Measurements from ENCODE around the gene FLYWCH1. TPM values are rescaled to one million over a fixed set of nuclear protein-coding genes. Genes with fewer than 3 reads are reported as not detected.
A peak's percentile ranks its signal among the peaks of the same experiment; 100 is the strongest.

Gene FLYWCH1
- total RNA-seq, 2 donors from 2014 or later: 31.5 to 37.8 TPM

DNA sequence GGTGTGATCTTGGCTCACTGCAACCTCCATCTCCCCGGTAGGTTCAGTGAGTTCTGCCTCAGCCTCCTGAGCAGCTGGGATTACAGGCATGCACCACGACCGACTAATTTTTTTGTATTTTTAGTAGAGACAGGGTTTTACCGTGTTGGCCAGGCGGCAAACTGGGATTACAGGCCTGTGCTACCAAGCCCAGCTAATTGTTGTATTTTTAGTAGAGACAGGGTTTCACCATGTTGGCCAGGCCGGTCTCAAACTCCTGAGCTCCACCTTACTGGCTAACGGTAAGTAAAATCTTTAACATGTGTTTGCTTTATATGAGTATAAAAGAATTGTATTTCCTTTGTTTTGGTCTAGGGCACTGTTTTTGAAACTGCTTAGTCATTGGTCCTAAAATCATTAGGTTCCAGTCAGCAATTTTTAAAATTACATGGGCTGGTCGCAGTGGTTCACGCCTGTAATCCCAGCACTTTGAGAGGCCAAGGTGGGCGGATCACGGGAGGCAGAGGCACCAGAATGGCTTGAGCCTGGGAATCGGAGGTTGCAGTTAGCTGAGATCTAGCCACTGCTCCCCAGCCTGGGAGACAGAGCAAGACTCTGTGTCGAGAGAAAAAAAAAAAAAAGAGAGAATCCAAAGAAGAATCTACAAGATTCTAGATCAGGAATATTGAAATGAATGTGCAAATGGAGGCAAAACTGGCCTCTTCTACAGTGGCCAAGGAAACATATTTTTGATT is 3.6 kb downstream of the FLYWCH1 start:
- no peaks in the 10 kb centered on the region for H3K27me3 ChIP-seq
- DNase-seq (ENCODE audit: low spot score): no peak
- peaks cover 0 to 16% of the 10 kb centered on the region in 2 donors for H3K4me1 ChIP-seq
- no peak for TF ChIP-seq CTCF (IDR thresholded peaks at IDR 0.05)
- H3K36me3 ChIP-seq: peaks cover 19% of the 10 kb centered on the region
- no peaks in the 10 kb centered on the region for H3K9me3 ChIP-seq
- H3K27ac ChIP-seq: no peak overlapping the region
- no peak overlapping the region for H3K4me3 ChIP-seq

- DNase-seq (ENCODE audit: low spot score): peak; percentile 78
- TF ChIP-seq CTCF (IDR thresholded peaks at IDR 0.05): peak; percentile 89 to 95
- Histone ChIP-seq H3K27me3 (no peaks in the 10 kb centered on the region), H3K9me3 (no peaks in the 10 kb centered on the region), H3K36me3 (peaks cover 17% of the 10 kb centered on the region), H3K4me3 (no peak overlapping the region), H3K27ac (peak overlapping the region; percentile 54 to 60), H3K4me1 (no peaks in the 10 kb centered on the region)
These were observed 8.0 kb downstream of the FLYWCH1 start for GRCh38 chr16:2919511-2920255.

DNA sequence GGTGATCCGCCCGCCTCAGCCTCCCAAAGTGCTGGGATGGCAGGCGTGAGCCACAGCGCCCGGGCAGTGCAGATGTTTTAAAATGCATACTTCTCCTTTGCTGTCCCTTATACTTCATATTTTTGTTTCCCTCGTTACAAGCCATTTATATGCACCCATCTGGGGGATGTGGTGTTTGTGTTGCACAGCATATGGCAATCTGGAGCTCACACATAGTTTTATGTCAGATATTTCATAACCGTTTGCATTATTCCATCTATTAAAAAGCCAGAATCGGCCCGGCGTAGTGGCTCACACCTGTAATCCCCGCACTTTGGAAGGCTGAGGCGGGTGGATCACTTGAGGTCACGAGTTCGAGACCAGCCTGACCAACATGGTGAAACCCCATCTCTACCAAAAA is 11.8 kb downstream of the FLYWCH1 start:
- no peaks in the 10 kb centered on the region for H3K9me3 ChIP-seq
- no peak overlapping the region for H3K4me3 ChIP-seq
- no peak for DNase-seq (ENCODE audit: low spot score)
- peaks cover 5% of the 10 kb centered on the region for H3K36me3 ChIP-seq
- H3K4me1 ChIP-seq: peaks cover 0 to 8% of the 10 kb centered on the region in 2 donors
- H3K27me3 ChIP-seq: no peaks in the 10 kb centered on the region
- no peak overlapping the region for H3K27ac ChIP-seq
- no peak for TF ChIP-seq CTCF (IDR thresholded peaks at IDR 0.05)

GRCh38 chr16:2924901-2925755 is 13.4 kb downstream of the FLYWCH1 start:
- H3K4me3 ChIP-seq: no peak overlapping the region
- peaks cover 11% of the 10 kb centered on the region for H3K36me3 ChIP-seq
- H3K27ac ChIP-seq: no peak overlapping the region
- no peaks in the 10 kb centered on the region for H3K9me3 ChIP-seq
- no peak for DNase-seq (ENCODE audit: low spot score)
- H3K27me3 ChIP-seq: no peaks in the 10 kb centered on the region
- TF ChIP-seq CTCF (IDR thresholded peaks at IDR 0.05): no peak
- H3K4me1 ChIP-seq: peaks cover 0 to 8% of the 10 kb centered on the region in 2 donors

DNA sequence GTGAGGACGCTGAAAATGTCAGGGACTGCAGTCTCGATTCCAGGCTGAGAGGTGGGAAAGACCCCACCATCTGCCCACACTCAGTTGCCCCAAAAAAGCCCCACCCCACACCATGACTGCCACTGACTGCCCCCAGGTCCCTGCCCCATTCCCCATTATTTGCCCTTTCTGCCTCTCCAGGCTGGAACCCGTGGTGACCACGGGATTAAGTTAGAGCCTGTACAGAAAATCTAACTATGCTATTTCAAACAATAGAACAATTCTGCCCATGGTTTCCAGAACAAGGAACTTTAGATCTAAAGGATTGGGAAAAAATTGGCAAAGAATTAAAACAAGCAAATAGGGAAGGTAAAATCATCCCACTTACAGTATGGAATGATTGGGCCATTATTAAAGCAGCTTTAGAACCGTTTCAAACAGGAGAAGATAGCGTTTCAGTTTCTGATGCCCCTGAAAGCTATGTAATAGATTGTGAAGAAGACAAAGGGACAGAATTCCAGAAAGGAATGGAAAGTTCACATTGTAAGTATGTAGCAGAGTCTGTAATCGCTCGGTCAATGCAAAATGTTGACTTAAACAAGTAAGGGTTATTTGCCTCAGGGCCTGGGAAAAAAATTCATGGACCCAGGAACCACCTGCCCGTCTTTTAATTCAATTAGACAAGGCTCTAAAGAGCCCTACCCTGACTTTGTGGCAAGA is 14.4 kb downstream of the FLYWCH1 start:
- Histone ChIP-seq H3K9me3 (no peaks in the 10 kb centered on the region), H3K4me1 (peaks cover 0 to 8% of the 10 kb centered on the region in 2 donors), H3K4me3 (no peak overlapping the region), H3K36me3 (peaks cover 21% of the 10 kb centered on the region), H3K27ac (no peak overlapping the region), H3K27me3 (no peaks in the 10 kb centered on the region)
- DNase-seq (ENCODE audit: low spot score): no peak
- no peak for TF ChIP-seq CTCF (IDR thresholded peaks at IDR 0.05)

Data from right atrium auricular region (tissue), 2 donors.